ENCODE results near the gene NR1D1.

The NR1D1 gene

DNA sequence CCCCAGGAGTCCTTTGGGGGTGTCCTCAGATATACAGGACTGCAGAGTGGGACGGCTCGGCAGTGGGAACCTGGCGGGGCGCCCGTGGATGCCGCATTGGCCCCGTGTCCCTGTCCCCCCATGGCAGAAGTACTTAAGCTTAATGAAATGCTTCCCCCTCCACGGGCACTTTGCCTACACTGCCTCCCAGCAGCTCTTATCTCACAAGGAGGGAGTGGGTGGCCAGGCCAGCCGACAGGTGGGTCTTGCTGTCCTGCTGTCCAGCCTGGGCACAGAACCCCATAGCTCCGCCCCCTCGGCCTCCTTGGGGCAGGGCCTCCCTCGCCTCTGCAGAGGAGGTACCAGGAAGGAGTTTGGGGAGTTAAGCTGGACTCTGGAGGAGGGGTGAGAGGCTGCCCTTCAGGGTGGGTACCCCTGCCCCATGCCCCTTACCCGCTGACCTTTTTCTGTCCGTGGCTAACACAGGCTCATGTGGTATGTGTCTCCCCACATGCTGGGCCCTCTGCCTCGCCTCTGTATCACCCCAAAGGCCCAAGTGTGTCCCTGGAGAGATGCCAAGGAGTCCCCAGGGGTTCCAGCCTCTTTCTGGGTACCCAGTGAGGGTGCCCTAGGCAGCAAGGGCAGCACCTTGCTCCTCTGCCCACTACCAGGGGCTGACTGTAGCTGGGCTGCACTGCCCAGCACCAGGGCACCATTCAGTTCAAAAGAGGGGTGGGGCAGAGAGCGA lies 28.9 kb downstream of the NR1D1 start:
- TF ChIP-seq ZFX (IDR thresholded peaks at IDR 0.05), result no peak
- TF ChIP-seq, protein P1, sequence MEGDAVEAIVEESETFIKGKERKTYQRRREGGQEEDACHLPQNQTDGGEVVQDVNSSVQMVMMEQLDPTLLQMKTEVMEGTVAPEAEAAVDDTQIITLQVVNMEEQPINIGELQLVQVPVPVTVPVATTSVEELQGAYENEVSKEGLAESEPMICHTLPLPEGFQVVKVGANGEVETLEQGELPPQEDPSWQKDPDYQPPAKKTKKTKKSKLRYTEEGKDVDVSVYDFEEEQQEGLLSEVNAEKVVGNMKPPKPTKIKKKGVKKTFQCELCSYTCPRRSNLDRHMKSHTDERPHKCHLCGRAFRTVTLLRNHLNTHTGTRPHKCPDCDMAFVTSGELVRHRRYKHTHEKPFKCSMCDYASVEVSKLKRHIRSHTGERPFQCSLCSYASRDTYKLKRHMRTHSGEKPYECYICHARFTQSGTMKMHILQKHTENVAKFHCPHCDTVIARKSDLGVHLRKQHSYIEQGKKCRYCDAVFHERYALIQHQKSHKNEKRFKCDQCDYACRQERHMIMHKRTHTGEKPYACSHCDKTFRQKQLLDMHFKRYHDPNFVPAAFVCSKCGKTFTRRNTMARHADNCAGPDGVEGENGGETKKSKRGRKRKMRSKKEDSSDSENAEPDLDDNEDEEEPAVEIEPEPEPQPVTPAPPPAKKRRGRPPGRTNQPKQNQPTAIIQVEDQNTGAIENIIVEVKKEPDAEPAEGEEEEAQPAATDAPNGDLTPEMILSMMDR (conservative IDR thresholded peaks at IDR 0.05), result no peak

DNA sequence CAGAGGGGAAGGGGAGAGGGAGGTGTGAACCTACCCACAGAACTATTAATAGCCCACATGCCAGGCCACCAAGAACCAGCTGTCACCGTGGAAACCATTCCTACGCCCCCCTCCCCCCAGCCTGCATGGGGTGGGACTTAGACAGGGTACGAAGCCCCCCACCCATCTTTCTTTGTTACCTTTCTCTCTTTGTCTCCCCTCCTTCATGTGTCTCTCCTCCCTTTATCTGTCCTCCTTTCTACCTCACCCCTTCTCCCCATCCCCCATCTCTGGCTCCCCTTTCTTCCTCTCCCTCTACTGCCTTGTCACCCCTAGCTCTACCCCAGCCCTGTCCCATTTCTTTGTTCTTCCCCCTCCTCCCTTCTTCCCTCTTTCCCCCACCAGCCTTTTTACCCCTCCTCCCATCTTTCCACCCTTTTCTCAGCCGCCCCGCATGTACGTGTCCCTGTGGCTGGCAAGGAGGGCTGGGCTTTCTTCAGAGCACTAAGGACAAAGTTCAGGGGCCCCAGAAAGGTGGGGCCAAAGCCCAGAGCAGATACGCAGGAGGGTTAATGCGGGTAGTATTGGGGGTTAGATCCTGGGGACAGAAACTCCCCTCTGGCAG lies 29.6 kb downstream of the NR1D1 start:
- H3K27ac ChIP-seq, result peak overlapping the region; percentile 75
- TF ChIP-seq, protein P1 (conservative IDR thresholded peaks at IDR 0.05), result no peak
- TF ChIP-seq ZFX (IDR thresholded peaks at IDR 0.05), result no peak

More for the DNA sequence above, 28.9 kb downstream of the NR1D1 start:
- H3K27ac ChIP-seq, result peak overlapping the region; percentile 75

DNA sequence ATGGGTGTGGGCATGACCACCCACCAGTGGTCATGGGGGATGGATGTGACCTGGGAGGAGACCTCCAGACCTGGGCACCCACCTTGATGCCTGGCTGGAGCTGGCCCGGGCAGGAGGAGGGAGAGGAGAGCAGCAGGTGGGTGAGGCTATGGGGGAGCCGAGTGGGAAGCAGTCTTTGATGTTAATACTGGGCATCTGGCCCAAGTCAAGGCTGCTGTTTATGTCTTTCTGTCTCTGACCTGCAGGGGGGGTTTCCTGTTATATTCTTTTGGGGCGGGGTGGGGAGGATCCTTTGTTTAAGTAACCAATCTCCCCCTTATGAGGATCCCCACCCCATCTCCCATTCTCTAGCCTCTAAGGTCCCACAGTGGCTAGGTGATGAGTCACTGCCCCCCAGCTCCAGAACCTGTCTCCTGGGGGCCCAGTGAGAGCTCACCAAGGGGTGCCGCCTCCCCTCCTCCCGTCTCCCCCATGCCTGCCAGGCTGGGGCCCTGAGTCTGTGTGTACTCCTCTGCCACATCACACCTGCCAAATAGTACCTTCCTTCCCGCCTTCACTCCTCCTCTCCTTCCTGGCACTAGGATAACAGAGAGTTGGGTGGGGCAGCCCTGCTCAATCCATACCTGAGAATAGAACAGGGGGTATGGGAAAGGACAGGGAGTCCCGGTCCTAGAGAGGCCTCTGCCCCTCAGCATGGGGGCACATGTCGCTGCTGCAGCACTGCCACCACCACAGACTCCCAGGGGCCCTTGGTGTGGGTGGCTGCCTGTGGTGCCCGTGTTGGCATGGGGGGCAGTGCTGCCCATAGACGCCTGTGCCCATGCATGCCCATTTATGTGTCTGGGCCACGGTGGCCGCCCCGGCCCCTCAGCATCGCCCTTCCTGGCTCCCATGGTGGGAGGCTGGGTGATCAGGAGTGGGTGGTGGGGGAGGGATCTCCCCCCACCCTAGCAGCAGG lies 30.4 kb downstream of the NR1D1 start:
- H3K27ac ChIP-seq, result peak overlapping the region; percentile 75
- TF ChIP-seq ZFX (IDR thresholded peaks at IDR 0.05), result no peak

DNA sequence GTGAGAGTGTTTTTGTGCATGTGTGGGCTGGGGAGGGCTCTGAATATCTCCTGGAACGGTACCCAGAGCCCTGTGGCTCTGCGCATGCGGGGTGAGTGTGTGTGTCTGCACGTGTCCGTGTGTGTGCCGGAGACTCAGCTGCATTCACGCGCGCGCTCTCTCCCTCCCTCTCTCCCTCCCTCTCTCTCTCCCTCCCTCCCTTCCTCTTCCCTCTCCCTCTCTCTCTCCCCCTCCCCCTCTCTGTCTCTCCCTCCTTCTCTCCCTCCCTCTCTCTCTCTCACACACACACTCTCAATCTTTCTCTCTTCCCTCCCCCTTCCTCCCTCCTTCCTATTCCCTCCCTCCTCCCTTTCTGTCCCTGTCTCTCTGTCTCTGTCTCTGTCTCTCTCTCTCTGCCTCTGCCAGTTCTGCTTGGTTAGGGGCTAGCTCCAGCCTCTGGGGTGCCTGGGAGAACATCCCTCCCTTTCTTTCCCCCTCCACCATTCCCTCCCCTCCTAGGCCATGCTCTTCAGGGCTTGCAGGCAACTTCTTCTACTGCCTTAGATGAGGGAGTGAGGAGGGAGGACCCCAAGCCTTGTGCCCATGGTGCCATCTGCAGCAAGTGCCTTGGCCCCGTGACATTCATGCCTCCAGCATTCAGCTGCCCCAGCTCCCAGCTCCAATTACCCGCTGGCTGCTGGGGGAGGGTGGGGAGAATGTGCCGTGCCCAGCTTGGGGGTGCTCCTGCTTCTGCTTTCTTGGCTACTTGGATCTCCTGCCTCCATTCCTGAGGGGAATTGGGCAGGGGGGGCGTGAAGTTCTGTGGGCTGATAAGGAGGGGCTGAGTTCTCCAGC lies 31.3 kb downstream of the NR1D1 start:
- peak overlapping the region; percentile 75 for H3K27ac ChIP-seq
- TF ChIP-seq, protein P1 (conservative IDR thresholded peaks at IDR 0.05), result no peak
- TF ChIP-seq ZFX (IDR thresholded peaks at IDR 0.05), result no peak

DNA sequence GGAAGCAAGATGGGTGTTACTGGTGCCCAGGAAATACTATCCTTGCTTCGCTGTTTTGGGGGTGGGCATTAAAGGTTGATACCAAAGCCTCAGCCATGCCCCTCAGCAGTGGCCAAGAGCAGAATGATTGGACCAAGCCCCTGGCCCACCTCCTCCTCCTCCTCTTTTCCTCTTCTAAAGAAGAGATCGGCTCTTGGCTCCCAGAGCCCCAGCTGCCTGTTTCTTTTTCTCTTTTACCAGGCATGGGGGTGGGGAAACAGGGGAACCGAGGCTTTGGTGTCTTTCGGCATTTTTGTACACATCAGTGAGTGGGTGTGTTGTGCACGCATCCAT lies 31.8 kb downstream of the NR1D1 start:
- H3K27ac ChIP-seq, result peak overlapping the region; percentile 75
- TF ChIP-seq, protein P1 (conservative IDR thresholded peaks at IDR 0.05), result no peak
- no peak for TF ChIP-seq ZFX (IDR thresholded peaks at IDR 0.05)

DNA sequence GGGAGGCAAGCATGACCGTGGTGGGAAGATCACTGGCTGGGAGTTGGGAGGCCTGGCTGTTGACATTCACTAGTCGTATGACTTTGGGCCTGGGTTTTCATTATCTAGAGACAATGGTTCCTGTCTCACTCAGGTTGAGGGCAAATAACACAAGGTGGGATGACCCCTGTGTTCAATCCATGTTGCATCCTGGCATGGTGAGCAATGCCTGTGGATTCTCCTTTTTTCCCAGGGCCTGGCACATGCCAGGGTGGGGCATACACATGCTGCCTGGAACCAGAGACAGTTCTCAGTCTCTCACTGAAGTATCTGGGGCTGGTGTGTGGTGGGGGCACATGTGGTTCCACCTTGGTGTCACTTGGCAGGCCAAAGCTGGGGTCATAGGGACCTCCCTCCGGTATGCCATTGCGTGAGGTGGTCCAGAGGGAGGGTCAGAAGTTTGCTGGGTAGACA lies 32.2 kb downstream of the NR1D1 start:
- H3K27ac ChIP-seq, result peak overlapping the region; percentile 75
- no peak for TF ChIP-seq ZFX (IDR thresholded peaks at IDR 0.05)
- TF ChIP-seq, protein P1 (conservative IDR thresholded peaks at IDR 0.05), result no peak

DNA sequence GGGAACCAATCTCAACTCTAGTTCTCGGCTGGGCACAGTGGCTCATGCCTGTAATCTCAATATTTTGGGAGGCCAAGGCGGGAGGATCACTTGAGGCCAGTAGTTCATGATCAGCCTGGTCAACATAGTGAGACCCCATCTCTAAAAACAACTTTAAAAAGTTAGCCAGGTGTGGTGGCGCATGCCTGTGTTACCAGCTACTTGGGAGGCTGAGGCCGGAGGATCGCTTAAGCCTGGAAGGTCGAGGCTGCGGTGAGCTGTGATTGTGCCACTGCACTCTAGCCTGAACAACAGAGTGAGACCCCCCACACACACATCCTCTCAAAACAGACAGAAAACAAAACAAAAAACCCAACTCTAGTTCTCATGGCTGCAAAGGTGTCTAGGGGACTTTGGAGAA lies 32.7 kb downstream of the NR1D1 start:
- peak overlapping the region; percentile 75 for H3K27ac ChIP-seq
- TF ChIP-seq ZFX (IDR thresholded peaks at IDR 0.05), result no peak
- TF ChIP-seq, protein P1 (conservative IDR thresholded peaks at IDR 0.05), result no peak
